Body of pancreas (tissue), 4 donors: Measurements from ENCODE around the gene BLOC1S1.

ENCODE experiments used
- CTCF ChIP-seq, 7 experiments: fragments of 450-650 bp in 4 of 7; fragments of 200-600 bp in 3 of 7; sonication (generic) in 3 of 7; IDR thresholded peaks; one replicate each; pipeline ENCODE4 v1.5.1; 2016 to 2019; ENCODE audit warnings: antibody characterized with exemption in 7 of 7
- POLR2A ChIP-seq, 3 donors: fragments of 450-650 bp; IDR thresholded peaks; one replicate each; pipeline ENCODE4 v1.6.1; 2016; ENCODE audit warnings: antibody characterized with exemption in 3 of 3, mild to moderate bottlenecking in 2 of 3

GRCh38 chr12:55696796-55697462 lies 18.9 kb upstream of the BLOC1S1 start:
- TF ChIP-seq CTCF (IDR thresholded peaks at IDR 0.05): no peak
- TF ChIP-seq POLR2A (IDR thresholded peaks at IDR 0.05): no peak
